Activated naive CD8-positive, alpha-beta T cell treated with anti-CD3 and anti-CD28 coated beads for 36 hours (primary cell): ENCODE data around the gene FAM234A. TPM values are rescaled to one million over a fixed set of nuclear protein-coding genes. Genes with fewer than 3 reads are reported as not detected.
"Not testable (repeated sequence)": the region's sequence is repeated elsewhere in the genome, so short reads cannot be mapped to it uniquely, and the experiment has no call there.

ENCODE experiments used
- DNase-seq: peaks from one replicate; pipeline ENCODE4 v3.0.0; 2021
- H3K27ac Mint-ChIP-seq: one replicate; pipeline ENCODE4 v1.8.0; 2022; ENCODE audit warnings: mild to moderate bottlenecking, moderate library complexity, mixed read lengths
- H3K27me3 Mint-ChIP-seq: one replicate; pipeline ENCODE4 v1.8.0; 2022; ENCODE audit warnings: mild to moderate bottlenecking, mixed read lengths
- H3K36me3 Mint-ChIP-seq: one replicate; pipeline ENCODE4 v1.8.0; 2021; ENCODE audit warnings: mild to moderate bottlenecking, mixed read lengths
- H3K4me1 Mint-ChIP-seq: one replicate; pipeline ENCODE4 v1.8.0; 2021; ENCODE audit warnings: mixed read lengths
- H3K4me3 Mint-ChIP-seq: one replicate; pipeline ENCODE4 v1.8.0; 2022; ENCODE audit warnings: mild to moderate bottlenecking, moderate library complexity, mixed read lengths
- H3K9me3 Mint-ChIP-seq: one replicate; pipeline ENCODE4 v1.8.0; 2022; ENCODE audit warnings: mixed read lengths
- total RNA-seq, 2 experiments: library from RNA; stranded (reverse); gene quantifications; one replicate each; pipeline ENCODE4 v1.2.3, GENCODE V29; 2021

The FAM234A gene
- total RNA-seq, 2 experiments from 2014 or later: 20.9 to 24.1 TPM

DNA sequence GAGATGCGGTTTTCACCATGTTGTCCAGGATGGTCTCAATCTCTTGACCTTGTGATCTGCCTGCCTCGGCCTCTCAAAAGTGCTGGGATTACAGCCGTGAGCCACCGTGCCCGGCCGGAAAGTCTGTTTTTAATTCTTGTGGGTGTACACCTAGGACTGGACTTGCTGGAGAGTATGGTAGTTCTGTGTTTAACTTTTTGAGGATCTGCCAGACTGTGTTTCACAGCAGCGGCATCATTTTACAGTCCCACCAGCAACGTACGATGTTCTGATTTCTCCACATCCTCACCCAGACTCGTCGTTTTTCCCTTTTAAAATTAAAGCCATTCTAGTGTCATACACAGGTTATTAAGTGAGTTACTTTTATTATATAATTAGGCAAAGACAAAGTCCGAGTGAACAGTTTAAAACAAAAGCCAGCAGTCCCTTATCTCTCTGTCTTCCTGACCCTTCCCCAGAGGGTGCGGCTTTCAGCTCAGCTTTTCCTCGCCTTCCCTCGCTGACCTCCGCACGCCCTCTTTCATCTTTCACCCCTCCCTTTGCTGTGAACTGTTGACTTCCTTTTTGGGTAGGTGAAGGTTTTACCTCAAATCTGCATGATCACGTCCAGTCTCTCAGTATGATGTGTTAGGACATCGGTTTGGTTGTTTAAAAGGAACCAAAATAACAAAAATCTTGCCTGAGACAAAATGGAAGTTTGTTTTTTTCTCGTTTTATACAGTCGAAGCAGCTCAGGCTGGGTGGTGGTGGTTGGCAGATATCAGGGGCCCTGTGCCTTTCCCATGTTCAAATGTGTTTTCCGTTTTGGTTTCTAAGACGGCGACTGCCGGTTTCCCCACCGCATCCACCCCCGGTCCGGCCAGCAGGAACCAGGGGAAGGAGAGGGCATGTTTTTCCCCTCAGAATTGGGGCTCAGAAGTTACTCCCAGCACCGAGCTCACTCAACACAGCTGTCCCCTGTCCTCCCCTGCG lies 18.0 kb downstream of the FAM234A start:
- H3K36me3 Mint-ChIP-seq: peaks cover 13% of the 10 kb centered on the region
- H3K4me1 Mint-ChIP-seq: peaks cover 25% of the 10 kb centered on the region
- H3K27ac Mint-ChIP-seq: peak overlapping the region; percentile 86
- no peaks in the 10 kb centered on the region for H3K27me3 Mint-ChIP-seq
- peak; percentile 58 for DNase-seq
- H3K9me3 Mint-ChIP-seq: no peaks in the 10 kb centered on the region
- H3K4me3 Mint-ChIP-seq: peak overlapping the region; percentile 71

DNA sequence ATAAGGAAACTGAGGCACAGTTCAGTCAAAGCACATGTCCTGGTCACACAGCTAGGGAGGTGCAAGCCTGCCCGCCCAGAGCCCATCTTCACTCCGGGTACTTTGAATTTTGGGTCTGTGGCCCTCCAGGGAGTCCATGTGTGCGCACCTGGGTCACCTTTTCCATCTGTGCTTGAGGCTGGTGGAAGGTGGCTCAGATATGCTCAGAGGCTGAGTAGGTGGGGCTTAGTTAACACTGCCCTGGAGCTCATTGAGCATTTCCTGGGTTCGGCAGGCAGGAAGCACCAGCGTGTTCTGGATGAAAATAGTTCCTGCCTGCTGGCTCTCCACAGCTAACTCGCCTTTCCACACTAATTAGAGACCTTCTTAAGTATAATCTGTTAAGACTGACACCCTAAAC lies 19.2 kb downstream of the FAM234A start:
- H3K27me3 Mint-ChIP-seq: no peaks in the 10 kb centered on the region
- H3K4me3 Mint-ChIP-seq: no peak overlapping the region
- no peaks in the 10 kb centered on the region for H3K9me3 Mint-ChIP-seq
- peaks cover 15% of the 10 kb centered on the region for H3K36me3 Mint-ChIP-seq
- no peak for DNase-seq
- H3K27ac Mint-ChIP-seq: peak overlapping the region; percentile 38
- H3K4me1 Mint-ChIP-seq: peaks cover 25% of the 10 kb centered on the region

DNA sequence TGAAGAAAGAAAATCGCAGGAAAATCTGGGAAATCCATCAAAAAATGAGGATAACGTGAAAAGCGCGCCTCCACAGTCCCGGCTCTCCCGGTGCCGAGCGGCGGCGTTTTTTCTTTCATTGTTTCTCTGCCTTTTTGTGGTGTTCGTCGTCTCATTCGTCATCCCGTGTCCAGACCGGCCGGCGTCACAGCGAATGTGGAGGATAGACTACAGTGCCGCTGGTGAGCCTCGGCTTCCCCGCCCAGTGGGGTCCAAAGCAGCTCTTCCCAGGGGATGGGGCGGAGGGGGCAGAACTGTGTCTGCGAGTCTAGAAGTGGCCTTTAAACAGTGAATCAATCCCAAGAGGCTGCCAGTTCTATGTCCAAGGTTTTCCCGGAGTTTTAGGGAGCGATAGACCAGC lies 19.8 kb downstream of the FAM234A start:
- Mint-ChIP-seq H3K4me3 (no peak overlapping the region), H3K27ac (no peak overlapping the region), H3K4me1 (peaks cover 29% of the 10 kb centered on the region)

DNA sequence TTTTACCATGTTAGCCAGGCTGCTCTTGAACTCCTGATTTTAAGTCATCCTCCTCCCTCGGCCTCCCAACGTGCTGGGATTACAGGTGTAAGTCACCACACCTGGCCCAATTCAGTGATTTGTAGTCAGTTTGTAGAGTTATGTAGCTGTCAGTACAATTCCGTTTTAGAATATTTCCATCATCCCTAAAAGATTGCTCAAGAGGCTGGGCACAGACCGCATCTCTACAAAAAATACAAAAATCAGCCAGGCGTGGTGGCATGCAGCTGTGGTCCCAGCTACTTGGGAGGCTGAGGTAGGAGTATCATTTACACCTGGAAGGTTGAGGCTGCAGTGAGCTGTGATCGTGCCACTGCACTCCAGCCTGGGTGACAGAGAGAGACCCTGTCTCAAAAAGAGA lies 20.6 kb downstream of the FAM234A start:
- H3K9me3 Mint-ChIP-seq: no peaks in the 10 kb centered on the region
- peaks cover 15% of the 10 kb centered on the region for H3K36me3 Mint-ChIP-seq
- DNase-seq: no peak
- no peaks in the 10 kb centered on the region for H3K27me3 Mint-ChIP-seq
- no peak overlapping the region for H3K4me3 Mint-ChIP-seq
- H3K4me1 Mint-ChIP-seq: peaks cover 28% of the 10 kb centered on the region
- no peak overlapping the region for H3K27ac Mint-ChIP-seq

More for the DNA sequence above, 19.8 kb downstream of the FAM234A start:
- Mint-ChIP-seq H3K36me3 (peaks cover 15% of the 10 kb centered on the region), H3K9me3 (no peaks in the 10 kb centered on the region), H3K27me3 (no peaks in the 10 kb centered on the region)
- no peak for DNase-seq

DNA sequence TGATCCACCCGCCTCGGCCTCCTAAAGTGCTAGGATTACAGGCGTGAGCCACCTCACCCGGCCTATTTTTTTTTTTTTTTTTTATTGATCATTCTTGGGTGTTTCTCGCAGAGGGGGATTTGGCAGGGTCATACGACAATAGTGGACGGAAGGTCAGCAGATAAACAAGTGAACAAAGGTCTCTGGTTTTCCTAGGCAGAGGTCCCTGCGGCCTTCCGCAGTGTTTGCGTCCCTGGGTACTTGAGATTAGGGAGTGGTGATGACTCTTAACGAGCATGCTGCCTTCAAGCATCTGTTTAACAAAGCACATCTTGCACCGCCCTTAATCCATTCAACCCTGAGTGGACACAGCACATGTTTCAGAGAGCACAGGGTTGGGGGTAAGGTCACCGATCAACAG lies 23.5 kb downstream of the FAM234A start:
- not testable (repeated sequence) for H3K27ac Mint-ChIP-seq, H3K4me3 Mint-ChIP-seq, DNase-seq, H3K27me3 Mint-ChIP-seq, H3K9me3 Mint-ChIP-seq
- H3K4me1 Mint-ChIP-seq: peaks cover 14% of the 10 kb centered on the region
- peaks cover 14% of the 10 kb centered on the region for H3K36me3 Mint-ChIP-seq

DNA sequence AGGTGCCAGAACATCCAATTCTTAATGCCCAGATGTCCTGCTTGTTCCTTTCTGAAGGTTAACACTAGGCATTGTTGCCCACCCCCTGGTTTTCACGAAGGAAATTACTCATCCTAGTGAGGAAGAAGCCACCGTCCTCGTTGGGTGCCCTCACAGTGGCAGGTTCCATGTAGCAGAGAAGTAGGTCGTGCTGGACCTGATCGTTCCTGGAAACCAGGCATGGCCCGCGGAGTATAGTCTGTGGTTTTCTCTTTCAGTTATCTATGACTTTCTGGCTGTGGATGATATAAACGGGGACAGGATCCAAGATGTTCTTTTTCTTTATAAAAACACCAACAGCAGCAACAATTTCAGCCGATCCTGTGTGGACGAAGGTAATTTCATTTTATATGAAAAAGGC lies 24.6 kb downstream of the FAM234A start:
- no peak for DNase-seq
- Mint-ChIP-seq H3K9me3 (no peaks in the 10 kb centered on the region), H3K36me3 (peaks cover 14% of the 10 kb centered on the region), H3K4me3 (no peak overlapping the region), H3K27ac (no peak overlapping the region), H3K27me3 (no peaks in the 10 kb centered on the region), H3K4me1 (peaks cover 6% of the 10 kb centered on the region)

DNA sequence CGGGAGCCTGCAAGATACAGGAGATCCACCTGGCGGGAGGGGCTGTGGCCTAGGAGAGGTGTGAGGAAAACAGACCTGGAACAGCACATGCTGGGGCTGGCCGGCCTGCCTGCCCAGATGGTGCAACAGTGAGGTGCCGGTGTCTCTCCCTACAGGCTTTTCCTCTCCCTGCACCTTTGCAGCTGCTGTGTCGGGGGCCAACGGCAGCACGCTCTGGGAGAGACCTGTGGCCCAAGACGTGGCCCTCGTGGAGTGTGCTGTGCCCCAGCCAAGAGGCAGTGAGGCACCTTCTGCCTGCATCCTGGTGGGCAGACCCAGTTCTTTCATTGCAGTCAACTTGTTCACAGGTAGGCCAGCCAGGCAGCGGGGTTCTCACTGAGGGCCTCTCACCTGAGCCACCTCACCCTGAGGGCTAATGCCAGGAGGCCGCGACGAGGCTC lies 25.2 kb downstream of the FAM234A start:
- Mint-ChIP-seq H3K4me3 (no peak overlapping the region), H3K9me3 (no peaks in the 10 kb centered on the region), H3K4me1 (peaks cover 6% of the 10 kb centered on the region), H3K27me3 (no peaks in the 10 kb centered on the region), H3K36me3 (peaks cover 14% of the 10 kb centered on the region), H3K27ac (no peak overlapping the region)
- no peak for DNase-seq

DNA sequence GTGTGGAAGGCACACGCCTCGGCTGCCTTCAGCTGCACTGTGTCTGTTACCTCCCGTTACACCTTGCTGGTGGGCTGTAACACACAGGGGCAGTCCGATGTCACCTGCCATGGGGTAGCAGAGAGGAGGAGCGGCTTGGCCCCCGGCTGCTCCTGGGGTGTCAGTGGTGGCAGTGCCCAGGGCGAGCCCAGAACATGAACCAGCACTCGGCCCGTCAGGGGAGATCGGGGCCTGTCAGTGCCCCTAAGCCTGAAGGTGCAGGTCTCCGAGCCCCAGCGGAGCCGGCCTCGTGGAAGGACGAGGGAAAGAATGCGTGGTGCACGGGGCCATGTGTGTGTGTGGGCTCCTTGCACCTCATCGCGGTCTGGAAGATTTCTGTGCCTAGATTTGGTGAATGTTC lies 25.7 kb downstream of the FAM234A start:
- Mint-ChIP-seq H3K4me1 (peaks cover 6% of the 10 kb centered on the region), H3K27ac (peak overlapping the region; percentile 10)
- DNase-seq: no peak

DNA sequence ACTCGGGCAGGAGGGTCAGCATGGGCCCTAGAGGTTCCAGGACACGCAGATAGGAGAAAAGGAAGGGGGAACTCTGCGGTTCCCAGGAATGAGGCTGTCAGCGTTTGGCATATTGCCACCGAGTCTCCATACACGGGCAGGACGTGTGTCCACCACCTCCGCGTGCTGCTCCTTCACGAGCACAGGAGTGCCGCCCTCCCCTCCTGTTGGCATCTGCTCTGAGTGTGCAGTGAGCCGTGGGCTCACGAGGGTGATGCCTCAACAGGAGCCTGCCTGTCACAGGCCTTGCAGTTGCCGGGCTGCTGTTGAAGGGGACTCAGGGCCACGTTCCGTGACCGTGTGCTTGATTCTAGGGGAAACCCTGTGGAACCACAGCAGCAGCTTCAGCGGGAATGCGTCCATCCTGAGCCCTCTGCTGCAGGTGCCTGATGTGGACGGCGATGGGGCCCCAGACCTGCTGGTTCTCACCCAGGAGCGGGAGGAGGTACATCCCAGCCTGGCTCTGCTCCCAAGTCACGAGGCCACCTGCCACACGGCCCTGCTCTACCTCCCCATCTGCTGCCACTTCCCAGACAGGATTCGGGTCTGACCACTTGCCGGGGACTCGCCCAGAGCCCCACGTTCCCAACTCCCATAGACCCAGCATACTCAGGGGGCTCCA lies 26.5 kb downstream of the FAM234A start:
- no peaks in the 10 kb centered on the region for H3K27me3 Mint-ChIP-seq
- DNase-seq: no peak
- H3K9me3 Mint-ChIP-seq: no peaks in the 10 kb centered on the region
- H3K27ac Mint-ChIP-seq: no peak overlapping the region
- peaks cover 5% of the 10 kb centered on the region for H3K36me3 Mint-ChIP-seq
- H3K4me3 Mint-ChIP-seq: no peak overlapping the region
- peaks cover 4% of the 10 kb centered on the region for H3K4me1 Mint-ChIP-seq

More for the DNA sequence above, 25.7 kb downstream of the FAM234A start:
- Mint-ChIP-seq H3K27me3 (no peaks in the 10 kb centered on the region), H3K4me3 (no peak overlapping the region), H3K36me3 (peaks cover 12% of the 10 kb centered on the region), H3K9me3 (no peaks in the 10 kb centered on the region)

DNA sequence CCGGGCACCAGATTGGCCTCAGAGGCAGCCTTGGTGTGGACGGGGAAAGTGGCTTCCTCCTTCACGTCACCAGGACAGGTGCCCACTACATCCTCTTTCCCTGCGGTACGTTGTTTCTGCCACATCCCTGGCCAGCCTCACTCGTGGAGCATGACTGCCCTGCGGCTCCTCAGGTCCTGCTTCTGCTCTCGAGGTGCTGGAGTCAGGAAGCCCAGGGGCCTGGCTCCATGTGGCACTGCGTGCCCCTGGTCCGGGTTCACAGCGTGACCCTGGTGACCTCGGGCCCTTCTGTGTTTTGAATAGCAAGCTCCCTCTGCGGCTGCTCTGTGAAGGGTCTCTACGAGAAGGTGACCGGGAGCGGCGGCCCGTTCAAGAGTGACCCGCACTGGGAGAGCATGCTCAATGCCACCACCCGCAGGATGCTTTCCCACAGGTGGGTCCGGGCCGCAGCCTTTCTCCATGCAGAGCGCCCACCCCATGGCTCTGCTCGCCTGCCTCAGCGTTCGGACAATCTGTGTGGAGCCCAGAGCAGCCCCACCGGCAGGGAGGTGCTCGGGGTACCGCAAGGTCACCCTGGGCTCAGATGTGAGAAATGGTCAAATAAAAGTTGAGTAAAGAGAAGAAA lies 27.6 kb downstream of the FAM234A start:
- no peak overlapping the region for H3K4me3 Mint-ChIP-seq
- DNase-seq: no peak
- no peak overlapping the region for H3K27ac Mint-ChIP-seq
- no peaks in the 10 kb centered on the region for H3K27me3 Mint-ChIP-seq
- H3K4me1 Mint-ChIP-seq: peaks cover 4% of the 10 kb centered on the region
- no peaks in the 10 kb centered on the region for H3K9me3 Mint-ChIP-seq
- H3K36me3 Mint-ChIP-seq: peaks cover 4% of the 10 kb centered on the region

DNA sequence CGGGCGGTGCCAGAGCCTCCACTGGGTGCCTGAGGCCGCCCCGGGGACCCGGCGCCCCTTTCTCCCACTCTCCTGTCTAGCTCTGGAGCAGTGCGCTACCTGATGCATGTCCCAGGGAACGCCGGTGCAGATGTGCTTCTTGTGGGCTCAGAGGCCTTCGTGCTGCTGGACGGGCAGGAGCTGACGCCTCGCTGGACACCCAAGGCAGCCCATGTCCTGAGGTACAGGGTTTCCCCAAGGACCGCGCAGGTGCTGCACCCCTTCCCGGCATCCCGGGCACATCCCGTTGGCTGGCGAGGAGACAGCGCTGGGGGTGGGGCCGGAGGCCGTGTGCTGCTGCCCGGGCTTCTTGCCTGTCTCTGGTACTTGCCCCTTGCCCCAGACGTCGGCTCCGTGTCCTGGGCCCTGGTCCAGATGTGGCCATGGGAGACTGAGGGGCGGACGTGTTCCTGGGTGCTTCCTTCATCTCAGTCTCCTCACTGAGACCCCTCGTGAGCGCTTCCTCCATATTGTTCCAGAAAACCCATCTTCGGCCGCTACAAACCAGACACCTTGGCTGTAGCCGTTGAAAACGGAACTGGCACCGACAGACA lies 28.7 kb downstream of the FAM234A start:
- H3K9me3 Mint-ChIP-seq: no peaks in the 10 kb centered on the region
- H3K4me1 Mint-ChIP-seq: peaks cover 4% of the 10 kb centered on the region
- H3K4me3 Mint-ChIP-seq: no peak overlapping the region
- H3K27ac Mint-ChIP-seq: no peak overlapping the region
- no peak for DNase-seq
- H3K27me3 Mint-ChIP-seq: no peaks in the 10 kb centered on the region
- H3K36me3 Mint-ChIP-seq: peaks cover 2% of the 10 kb centered on the region

DNA sequence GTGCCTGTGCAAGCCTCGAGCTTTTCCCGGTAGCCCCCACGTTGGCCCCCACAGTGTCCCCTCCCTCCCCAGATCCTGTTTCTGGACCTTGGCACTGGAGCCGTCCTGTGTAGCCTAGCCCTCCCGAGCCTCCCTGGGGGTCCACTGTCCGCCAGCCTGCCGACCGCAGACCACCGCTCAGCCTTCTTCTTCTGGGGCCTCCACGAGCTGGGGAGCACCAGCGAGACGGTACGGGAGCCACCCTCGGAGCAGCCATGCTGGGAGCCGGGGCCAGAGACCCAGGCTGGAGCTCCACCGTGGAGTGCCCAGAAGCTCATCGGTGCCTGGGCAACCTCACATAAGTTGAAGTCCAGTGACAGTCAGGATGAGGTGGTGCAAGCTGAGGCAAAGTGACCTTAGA lies 29.3 kb downstream of the FAM234A start:
- Mint-ChIP-seq H3K9me3 (no peaks in the 10 kb centered on the region), H3K27ac (no peak overlapping the region), H3K4me1 (peaks cover 4% of the 10 kb centered on the region), H3K27me3 (no peaks in the 10 kb centered on the region), H3K4me3 (no peak overlapping the region), H3K36me3 (peaks cover 2% of the 10 kb centered on the region)
- DNase-seq: no peak

DNA sequence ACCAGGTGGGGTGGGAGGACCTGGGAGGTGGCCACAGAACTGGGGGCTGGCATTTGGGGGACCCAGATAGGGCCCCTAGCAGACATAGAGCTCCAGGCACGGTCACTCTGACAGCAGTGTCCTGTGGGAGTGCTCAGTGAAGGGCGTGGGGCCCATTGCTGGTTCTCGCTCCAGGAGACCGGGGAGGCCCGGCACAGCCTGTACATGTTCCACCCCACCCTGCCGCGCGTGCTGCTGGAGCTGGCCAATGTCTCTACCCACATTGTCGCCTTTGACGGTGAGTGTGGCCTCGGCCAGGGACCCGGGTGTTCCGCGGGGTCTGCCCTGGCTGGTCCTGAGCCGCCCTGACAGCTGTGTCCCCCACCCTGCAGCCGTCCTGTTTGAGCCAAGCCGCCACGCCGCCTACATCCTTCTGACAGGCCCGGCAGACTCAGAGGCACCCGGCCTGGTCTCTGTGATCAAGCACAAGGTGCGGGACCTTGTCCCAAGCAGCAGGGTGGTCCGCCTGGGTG lies 29.9 kb downstream of the FAM234A start:
- no peaks in the 10 kb centered on the region for H3K4me1 Mint-ChIP-seq
- H3K27ac Mint-ChIP-seq: no peak overlapping the region
- H3K27me3 Mint-ChIP-seq: no peaks in the 10 kb centered on the region
- H3K9me3 Mint-ChIP-seq: no peaks in the 10 kb centered on the region
- no peak overlapping the region for H3K4me3 Mint-ChIP-seq
- H3K36me3 Mint-ChIP-seq: peaks cover 2% of the 10 kb centered on the region
- DNase-seq: no peak

DNA sequence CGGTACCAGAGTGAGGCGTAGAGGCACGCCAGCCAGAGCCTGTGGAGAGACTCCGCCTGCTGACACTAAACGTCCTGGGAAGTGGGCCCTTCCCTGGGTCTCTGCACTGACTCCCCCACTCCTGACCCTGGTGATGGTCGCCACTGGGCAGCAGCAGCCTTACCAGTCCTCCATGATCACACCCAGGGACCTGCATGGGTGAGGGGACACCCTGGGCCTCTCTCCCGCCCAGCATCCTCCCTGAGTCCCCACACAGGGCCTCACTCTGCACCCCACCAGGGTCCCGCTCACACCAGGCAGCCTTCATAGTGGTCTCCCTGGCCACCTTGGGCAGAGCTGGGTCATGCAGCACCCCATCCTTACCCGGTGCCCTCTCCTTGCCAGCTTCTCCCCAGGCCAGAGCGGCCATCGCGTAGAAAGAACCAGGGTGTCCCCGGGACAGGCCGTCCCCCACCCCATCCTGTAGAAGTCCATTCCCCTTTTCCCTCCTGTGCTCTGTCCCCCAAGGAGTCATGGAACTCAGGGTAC lies 30.4 kb downstream of the FAM234A start:
- peaks cover 2% of the 10 kb centered on the region for H3K36me3 Mint-ChIP-seq
- no peak overlapping the region for H3K27ac Mint-ChIP-seq
- no peaks in the 10 kb centered on the region for H3K9me3 Mint-ChIP-seq
- DNase-seq: no peak
- no peaks in the 10 kb centered on the region for H3K4me1 Mint-ChIP-seq
- no peak overlapping the region for H3K4me3 Mint-ChIP-seq
- H3K27me3 Mint-ChIP-seq: no peaks in the 10 kb centered on the region
